Duodenal mucosa (tissue), 2 donors: ENCODE data around the gene CPLX1.
"Not testable (repeated sequence)": the region's sequence is repeated elsewhere in the genome, so short reads cannot be mapped to it uniquely, and the experiment has no call there.

ENCODE experiments used
- H3K27ac ChIP-seq: one replicate; pipeline ENCODE4 v1.7.0; 2013; ENCODE audit warnings: low read depth, low read length
- H3K27me3 ChIP-seq, 2 donors: one replicate each; pipeline ENCODE4 v1.7.0; 2013; ENCODE audit warnings: low read length in 2 of 2, control low read depth in 1 of 2; ENCODE audit not compliant: insufficient read depth in 2 of 2, control insufficient read depth in 1 of 2
- H3K36me3 ChIP-seq, 2 donors: one replicate each; pipeline ENCODE4 v1.7.0; 2013; ENCODE audit warnings: low read length in 2 of 2, control low read depth in 1 of 2; ENCODE audit not compliant: insufficient read depth in 2 of 2, control insufficient read depth in 1 of 2
- H3K4me1 ChIP-seq, 2 donors: one replicate each; pipeline ENCODE4 v1.7.0; 2013; ENCODE audit warnings: low read length in 2 of 2, control low read depth in 1 of 2; ENCODE audit not compliant: insufficient read depth in 2 of 2, control insufficient read depth in 1 of 2
- H3K4me3 ChIP-seq, 2 donors: one replicate each; pipeline ENCODE4 v1.7.0; 2013; ENCODE audit warnings: low read length in 2 of 2, low read depth in 1 of 2
- H3K9ac ChIP-seq, 2 donors: one replicate each; pipeline ENCODE4 v1.7.0; 2013; ENCODE audit warnings: low read length in 2 of 2, low read depth in 1 of 2
- H3K9me3 ChIP-seq, 2 donors: one replicate each; pipeline ENCODE4 v1.7.0; 2013; ENCODE audit warnings: low read length in 2 of 2, control low read depth in 1 of 2; ENCODE audit not compliant: control insufficient read depth in 1 of 2

The CPLX1 gene

DNA sequence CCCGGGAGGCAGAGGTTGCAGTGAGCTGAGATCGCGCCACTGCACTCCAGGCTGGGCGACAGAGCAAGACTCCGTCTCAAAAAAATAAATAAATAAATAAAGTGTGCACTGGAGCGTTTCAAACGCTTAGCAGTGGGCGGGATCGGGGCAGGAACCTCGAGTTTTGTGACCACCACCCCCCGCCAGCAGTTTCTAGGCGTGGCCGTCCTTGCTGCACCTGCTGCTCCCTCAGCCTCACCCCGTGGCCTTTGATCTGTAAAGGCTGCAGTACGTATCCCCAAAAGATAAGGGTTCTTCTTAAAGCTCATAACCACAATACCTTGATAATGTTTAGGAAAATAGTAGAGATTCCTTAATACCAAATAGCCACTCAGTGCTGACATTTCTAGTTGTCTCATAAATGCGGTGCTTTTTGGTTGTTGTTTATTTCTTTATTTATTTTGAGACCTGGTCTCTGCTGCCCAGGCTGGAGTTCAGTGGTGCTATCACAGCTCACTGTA lies 87.1 kb downstream of the CPLX1 start:
- H3K27me3 ChIP-seq = no peaks in the 10 kb centered on the region
- H3K4me3 ChIP-seq = no peak overlapping the region
- peak overlapping the region in 1 of 2 donors; percentile 5 for H3K9ac ChIP-seq
- H3K27ac ChIP-seq = no peak overlapping the region
- H3K4me1 ChIP-seq = peaks cover 7 to 10% of the 10 kb centered on the region in 2 donors
- H3K9me3 ChIP-seq = no peaks in the 10 kb centered on the region
- peaks cover 19 to 50% of the 10 kb centered on the region in 2 donors for H3K36me3 ChIP-seq

DNA sequence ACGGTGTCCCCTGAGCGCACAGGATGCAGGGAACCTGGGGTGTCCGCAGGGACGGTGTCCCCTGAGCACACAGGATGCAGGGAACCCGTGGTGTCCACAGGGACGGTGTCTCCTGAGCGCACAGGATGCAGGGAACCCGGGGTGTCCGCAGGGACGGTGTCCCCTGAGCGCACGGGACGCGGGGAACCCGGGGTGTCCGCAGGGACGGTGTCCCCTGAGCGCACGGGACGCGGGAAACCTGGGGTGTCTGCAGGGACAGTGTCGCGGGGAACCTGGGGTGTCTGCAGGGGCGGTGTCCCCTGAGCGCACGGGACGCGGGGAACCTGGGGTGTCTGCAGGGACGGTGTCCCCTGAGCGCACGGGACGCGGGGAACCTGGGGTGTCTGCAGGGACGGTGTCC lies 89.4 kb downstream of the CPLX1 start:
- Histone ChIP-seq H3K36me3 (peaks cover 34 to 62% of the 10 kb centered on the region in 2 donors), H3K4me1 (peaks cover 7 to 10% of the 10 kb centered on the region in 2 donors)
- H3K9ac ChIP-seq = not testable (repeated sequence)

DNA sequence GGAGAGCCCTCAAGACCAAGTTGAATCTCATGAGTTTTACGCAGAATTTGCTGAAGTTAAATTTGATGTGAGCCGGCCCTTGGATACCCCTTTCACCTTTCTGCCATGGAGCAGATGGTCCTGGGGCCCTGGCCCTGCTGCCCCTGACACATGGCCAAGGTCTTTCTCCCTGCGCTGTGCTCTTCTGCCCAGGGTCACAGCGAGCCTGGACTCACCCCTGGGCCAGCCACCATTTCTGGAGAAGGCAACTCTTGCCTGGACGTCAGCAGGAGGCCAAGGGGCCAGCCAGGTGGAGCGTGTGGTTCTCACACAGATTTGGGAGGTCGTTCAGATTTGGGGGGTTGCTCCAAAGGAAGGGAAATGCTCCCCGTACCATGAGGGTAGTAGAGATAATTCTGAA lies 90.3 kb downstream of the CPLX1 start:
- H3K9me3 ChIP-seq = no peaks in the 10 kb centered on the region
- no peak overlapping the region for H3K9ac ChIP-seq
- no peak overlapping the region for H3K4me3 ChIP-seq
- no peak overlapping the region for H3K27ac ChIP-seq
- peaks cover 7 to 10% of the 10 kb centered on the region in 2 donors for H3K4me1 ChIP-seq
- no peaks in the 10 kb centered on the region for H3K27me3 ChIP-seq
- peaks cover 34 to 62% of the 10 kb centered on the region in 2 donors for H3K36me3 ChIP-seq

More for the DNA sequence above, 89.4 kb downstream of the CPLX1 start:
- not testable (repeated sequence) for H3K4me3 ChIP-seq, H3K9me3 ChIP-seq, H3K27me3 ChIP-seq, H3K27ac ChIP-seq
